Fibroblast of skin of abdomen (primary cell): ENCODE measurements around the gene ISLR.
"Not testable (repeated sequence)": the region's sequence is repeated elsewhere in the genome, so short reads cannot be mapped to it uniquely, and the experiment has no call there.

Experiments used
- DNase-seq: peaks from one replicate; pipeline ENCODE4 v3.0.0-alpha.2; 2013

The ISLR gene

DNA sequence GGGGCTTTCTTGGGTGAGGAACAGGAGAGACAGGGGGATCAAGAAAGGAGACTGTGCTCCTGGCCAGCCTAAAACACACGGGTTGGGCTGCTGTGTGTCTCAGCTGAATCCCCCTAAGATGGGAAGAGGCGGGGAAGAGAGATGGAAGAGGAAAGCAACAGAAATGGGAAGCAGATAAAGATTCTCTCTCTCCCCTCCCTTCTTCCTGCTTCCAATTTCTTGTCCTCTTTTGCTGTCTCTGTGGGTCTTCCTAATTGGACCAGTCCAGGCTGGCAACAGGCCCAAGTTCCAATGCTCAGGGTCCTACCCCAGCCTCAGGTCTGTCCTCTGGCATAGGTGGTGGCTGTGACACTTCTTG is 36.0 kb upstream of the ISLR start:
- DNase-seq, result no peak

- no peak for DNase-seq
These were observed 34.9 kb upstream of the ISLR start for GRCh38 chr15:74138642-74139041.

DNA sequence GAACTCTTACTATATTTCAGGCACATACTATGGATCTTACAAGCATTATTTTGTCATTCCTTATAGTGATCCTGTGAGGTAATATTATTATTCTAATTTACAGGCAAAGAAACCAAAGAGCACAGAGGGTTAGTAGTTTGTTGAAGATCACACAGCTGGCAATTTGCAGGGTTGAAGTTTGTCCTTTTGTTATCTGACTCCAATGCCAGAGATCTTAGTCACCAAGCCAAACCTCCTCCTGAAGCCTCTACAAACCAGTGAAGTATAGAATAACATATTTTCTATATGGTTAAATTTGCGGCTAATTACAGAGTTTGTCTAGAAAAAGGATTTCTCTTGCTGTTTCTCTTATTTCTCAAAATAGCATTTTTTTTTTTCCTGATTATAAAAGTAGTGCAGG is 31.9 kb upstream of the ISLR start:
- DNase-seq, result no peak

GRCh38 chr15:74144153-74144775 is 29.2 kb upstream of the ISLR start:
- DNase-seq, result no peak

DNA sequence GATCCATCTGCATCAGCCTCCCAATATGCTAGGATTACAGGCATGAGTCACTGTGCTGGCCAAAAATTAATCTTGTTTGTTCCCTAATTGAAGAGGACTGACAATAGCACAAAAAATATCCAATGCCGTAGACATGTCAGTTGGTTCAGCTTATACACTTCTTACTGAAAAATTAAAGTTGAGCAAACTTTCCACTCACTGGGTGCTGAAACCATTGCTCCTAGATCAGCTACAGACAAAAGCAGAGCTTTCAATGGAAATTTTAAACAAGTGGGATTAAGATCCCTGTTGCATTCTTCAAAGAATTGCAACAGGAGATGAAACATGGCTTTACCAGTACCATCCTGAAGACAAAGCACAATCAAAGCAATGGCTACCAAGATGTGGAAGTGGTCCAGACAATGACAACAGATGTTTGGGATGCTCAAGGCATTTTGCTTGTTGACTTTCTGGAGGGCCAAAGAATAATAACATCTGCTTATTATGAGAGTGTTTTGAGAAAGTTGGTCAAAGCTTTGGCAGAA is 27.2 kb upstream of the ISLR start:
- DNase-seq, result no peak

DNA sequence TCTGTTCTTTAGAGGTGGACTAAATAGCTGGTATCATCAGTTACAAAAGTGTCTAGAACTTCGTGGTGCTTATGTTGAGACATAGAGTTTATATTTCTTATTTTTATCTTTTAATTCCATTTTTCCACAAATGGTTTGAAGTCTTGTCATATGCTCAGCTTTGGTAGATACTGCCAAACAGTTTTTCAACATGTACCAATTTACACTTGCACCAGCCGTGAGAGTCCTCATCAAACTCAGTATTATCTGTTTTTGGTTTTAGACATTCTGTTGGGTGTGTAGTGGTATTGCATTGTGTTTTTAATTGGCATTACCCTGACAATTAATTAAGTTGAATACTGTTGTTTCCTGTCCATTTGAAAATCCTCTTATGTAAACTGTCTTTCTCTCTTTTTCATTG is 26.5 kb upstream of the ISLR start:
- DNase-seq, result no peak

DNA sequence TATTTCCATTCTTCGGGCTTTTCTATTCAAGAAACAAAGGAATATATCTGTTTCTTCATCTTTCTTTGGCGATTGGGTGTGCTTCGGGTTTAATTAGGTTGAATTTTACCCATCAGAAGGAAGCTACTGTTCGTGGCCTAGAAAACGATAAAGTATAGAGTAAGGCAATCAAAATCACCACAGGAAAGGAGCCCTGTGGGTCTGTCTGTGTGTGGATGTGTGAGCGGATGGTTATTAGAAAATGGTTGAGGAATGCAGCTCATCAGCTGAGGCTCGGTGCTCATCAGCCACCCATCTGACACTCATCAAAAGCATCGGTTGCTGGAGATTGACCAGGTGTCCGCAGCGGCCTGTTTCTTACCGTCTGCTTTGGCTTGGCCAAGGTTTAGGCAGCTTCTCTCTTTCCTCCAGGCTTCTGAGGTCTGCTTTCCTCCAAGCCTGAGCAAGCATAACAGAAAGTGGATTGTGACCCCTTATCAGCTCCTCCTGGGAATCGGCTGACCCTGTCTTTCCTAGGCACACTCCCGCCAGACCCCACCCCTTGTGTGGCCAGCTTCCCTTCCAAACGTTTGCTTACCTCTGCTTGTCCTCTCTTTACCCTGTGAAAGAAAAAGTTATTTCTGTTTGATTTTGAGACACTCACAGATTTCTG is 17.6 kb upstream of the ISLR start:
- DNase-seq, result no peak

DNA sequence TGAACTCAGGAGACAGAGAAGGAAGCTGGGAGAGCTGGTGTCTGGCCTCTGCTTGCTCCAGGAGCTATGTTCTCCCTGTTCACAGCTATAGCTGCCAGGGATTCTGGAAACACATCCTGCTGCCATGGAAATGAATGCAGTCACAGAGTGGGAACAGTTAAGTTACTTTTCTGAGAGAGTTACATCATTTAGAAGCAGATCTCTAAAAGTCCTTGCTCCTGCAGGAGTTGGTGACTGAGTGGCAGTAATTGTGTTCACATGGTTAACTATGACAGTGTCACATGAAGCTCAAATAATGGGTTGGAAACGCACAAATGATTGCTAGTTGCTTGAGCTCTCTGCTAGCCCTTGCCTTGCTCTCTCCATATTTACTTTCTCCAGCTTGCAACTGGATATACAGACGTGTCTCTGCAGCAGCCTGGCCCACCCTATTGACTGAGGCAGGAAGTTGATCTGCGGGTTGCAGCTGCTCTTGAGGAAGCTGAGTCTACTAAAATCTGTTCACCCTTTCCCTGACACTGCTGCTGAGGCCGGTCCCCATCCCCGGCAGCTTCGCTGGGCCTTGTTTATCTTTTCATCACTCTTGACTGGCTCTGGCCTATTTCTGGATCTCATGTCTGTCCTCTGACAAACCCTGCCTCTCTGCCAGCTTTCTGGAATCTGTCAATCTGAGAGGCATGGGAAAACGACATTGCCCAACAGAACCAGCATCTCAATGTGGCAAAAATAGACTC is 16.7 kb upstream of the ISLR start:
- no peak for DNase-seq

GRCh38 chr15:74157868-74158827 is 15.4 kb upstream of the ISLR start:
- no peak for DNase-seq

GRCh38 chr15:74158855-74159650 is 14.5 kb upstream of the ISLR start:
- no peak for DNase-seq

- DNase-seq, result no peak
These were observed 13.7 kb upstream of the ISLR start for GRCh38 chr15:74159773-74160172.

DNA sequence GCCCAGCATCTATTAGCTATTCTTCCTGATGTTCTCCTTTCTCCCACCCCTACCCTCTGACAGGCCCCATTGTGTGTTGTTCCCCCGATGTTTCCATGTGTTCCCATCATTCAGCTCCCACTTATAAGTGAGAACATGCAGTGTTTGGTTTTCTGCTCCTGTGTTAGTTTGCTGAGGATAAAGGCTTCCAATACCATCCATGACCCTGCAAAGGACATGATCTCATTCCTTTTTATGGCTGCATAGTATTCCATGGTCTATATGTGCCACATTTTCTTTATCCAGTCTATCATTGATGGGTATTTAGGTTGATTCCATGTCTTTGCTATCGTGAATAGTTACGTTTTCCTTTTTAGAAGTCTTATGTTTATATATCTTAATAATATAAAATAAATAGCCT is 13.1 kb upstream of the ISLR start:
- not testable (repeated sequence) for DNase-seq

- not testable (repeated sequence) for DNase-seq
These were observed 11.3 kb upstream of the ISLR start for GRCh38 chr15:74162195-74162536.

GRCh38 chr15:74165461-74165860 is 8.0 kb upstream of the ISLR start:
- DNase-seq, result no peak

GRCh38 chr15:74167891-74168331 is 5.6 kb upstream of the ISLR start:
- no peak for DNase-seq

GRCh38 chr15:74168711-74169126 is 4.8 kb upstream of the ISLR start:
- DNase-seq, result no peak

DNA sequence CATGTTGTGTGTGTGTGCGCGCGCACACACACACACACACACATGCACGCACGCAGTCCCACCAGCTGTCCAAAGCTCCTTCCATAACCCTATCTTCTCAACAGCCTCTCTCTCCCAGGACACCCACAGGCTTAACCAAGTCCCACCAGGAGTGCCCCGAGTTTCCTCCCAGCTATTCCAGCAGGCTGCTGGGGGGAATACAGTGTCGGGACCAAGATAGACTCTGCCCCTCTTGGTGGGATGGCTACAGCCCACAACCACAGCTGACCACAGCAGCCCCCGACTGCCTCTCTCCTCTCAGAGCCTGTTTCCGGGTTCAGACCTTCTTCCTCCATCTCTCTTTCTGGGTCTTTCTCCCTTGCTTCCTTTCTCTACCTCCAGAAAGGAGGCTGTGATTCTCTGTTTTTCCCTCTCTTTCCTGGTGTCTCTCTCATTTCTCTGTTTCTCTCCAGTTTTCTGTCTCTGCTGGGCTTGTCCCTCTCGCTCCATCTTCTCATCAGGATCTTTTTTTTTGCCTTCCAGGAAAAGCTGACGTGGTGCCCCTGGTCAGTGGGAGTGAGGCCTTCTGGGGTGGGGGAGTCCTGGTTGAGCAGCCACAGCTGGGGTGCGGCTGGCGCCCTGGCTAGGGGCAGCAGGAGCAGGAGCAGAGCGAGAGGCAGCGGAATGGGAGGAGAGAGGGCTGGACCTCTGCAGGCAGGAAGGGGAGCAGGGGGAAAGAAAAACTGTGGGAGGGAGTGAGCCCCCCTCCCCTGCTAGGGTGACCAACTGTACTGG is 3.3 kb upstream of the ISLR start:
- DNase-seq, result no peak

DNA sequence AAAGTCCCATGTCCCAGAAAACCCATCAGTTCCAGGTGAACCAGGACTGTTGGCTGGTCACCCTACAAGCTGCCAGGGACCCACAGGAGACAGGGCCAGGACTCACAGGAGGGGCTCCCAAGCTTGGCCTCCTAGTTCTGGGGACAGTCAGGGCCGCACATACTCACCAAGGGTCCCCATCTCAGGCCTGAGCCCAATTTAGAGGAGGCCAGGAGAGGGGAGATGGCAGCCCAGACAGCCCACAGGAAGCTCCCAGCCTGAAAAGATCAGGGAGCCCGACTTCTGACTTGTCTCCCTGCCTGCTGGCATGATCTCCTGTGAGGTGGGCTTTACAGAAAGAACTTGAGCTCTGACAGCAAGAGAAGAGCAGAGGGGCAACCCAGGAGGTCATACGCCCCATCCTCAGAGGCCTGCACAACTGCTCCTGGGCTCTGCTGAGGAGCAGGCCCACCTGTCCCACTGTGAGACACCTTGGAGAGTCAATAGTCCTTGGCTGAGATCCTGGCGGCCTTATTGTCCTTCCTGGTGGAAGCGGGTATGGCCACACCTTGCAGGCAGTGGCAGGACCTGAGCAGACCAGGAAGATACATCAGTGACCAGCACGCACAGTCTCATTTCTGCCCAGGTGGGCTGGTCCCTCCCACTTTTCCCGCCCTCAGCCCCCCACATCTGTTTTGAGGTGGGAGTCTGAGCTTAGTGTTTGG is 2.5 kb upstream of the ISLR start:
- DNase-seq, result no peak

DNA sequence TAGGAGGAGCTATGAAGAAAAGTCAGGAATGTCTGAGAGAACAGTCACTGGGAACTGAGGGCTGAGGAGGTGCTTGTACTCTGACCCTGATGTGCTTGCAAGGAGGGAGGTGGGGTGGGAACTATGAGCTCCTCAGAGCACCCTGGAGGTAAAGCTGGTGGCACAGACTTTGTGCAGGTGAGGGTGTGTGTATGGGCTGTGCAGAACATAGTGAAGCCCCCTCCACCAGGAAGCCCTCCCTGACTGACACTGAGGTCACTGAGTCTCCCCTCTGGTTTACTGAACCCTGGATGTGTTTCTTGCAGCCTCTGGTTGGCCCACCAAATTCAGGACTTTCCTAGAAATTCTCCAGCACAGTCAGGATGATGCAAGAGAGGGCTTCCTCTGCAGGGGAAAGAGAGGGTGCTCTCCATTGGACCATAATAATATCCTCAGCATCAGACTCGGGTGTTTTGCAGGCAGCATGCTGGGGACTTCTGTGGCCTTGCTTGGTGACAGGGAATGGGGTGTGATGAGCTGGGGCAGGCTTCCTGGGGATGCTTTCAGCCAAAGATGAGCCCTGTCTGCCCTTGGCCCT is 1.5 kb upstream of the ISLR start:
- DNase-seq, result no peak
